GM21737 (cell line): Measurements from ENCODE around the gene MAGEL2.
"Not testable (repeated sequence)": the region's sequence is repeated elsewhere in the genome, so short reads cannot be mapped to it uniquely, and the experiment has no call there.

ENCODE experiments used
- ATAC-seq: cut with Tn5 transposase; IDR thresholded peaks from one replicate; pipeline ENCODE4 v1.9.1; 2021; ENCODE audit warnings: mild to moderate bottlenecking, moderate library complexity; ENCODE audit not compliant: unreplicated experiment

MAGEL2 gene

DNA sequence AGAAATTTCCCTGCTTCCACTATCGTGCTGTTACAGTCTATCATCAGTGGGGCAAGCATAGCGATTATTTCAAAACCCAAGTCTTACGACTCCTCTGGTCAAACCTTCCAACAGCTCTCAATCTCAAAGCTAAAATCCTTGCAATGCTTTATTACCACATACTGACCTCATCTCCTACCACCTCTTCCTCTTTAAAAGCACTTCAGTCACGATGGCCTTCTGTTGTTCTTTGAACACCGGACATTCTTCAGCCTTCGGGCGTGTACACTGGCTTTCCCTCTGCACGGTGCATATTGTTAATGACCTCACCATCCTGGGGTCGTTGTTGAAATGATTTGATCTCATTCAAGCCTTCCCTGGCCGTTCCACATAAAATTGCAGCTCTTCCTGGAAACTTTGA, 31.1 kb downstream of the MAGEL2 start:
- no peak for ATAC-seq

GRCh38 chr15:23606226-23606625, 41.4 kb downstream of the MAGEL2 start:
- no peak for ATAC-seq

GRCh38 chr15:23602124-23602523, 45.5 kb downstream of the MAGEL2 start:
- ATAC-seq, result no peak

DNA sequence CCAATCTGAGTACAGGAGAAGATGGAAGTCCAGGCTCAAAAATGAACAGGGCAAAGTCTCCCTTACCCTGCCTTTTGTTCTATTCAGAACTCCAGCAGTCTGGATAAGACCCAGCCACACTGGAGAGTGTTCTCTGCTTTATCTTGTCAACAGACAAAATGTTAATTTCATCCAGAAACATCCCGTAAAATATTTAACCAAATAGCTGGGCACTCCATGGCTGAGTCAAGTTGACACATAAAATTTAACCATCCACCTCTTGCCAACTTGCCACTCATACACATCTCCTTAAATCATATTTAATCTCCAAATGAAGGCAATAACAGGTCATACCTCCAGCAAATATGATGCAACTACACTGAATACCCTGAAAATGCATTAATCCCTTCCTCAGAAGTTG, 48.6 kb downstream of the MAGEL2 start:
- ATAC-seq, result no peak

DNA sequence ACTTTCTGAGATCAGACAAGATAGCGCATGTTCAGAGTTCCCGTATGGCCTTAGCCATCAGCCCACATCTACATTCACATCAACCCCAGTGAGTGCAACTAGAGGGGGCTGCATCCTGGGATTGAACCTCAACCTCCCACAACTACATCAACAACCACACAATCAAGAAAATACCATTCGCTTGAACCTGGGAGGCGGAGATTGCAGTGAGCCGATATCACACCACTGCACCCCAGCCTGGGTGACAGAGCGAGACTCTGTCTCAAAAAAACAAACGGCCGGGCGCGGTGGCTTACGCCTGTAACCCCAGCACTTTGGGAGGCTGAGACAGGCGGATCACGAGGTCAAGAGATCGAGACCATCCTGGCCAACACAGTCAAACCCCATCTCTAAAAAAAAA, 50.4 kb downstream of the MAGEL2 start:
- ATAC-seq, result not testable (repeated sequence)

GRCh38 chr15:23596736-23597135, 50.9 kb downstream of the MAGEL2 start:
- no peak for ATAC-seq

GRCh38 chr15:23595368-23595767, 52.3 kb downstream of the MAGEL2 start:
- no peak for ATAC-seq

GRCh38 chr15:23594252-23594770, 53.4 kb downstream of the MAGEL2 start:
- no peak for ATAC-seq
